ENCODE data around the gene EIF2B2.

The EIF2B2 gene

DNA sequence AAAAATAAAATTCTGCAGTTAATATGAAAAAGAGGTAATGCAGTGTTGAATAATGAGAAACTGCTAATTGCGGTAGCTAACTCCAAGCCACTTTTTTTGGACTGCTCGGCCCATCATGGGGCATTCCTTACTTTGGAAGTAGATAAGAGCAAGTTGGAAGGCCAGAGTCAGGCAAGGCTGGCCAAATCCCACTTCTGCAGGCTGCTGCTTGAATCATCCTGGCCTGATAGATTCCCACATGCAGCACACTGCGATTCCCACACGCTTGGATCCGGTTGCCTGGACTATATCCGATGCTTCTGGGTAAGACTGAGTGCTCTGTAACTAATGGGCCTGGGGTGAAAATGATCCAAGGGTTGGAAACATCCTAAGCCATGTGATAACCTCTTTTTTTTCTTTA, 10.6 kb downstream of the EIF2B2 start:
- peaks cover 21% of the 10 kb centered on the region for H3K4me1 Mint-ChIP-seq
- H3K9me3 Mint-ChIP-seq: no peaks in the 10 kb centered on the region
- DNase-seq (ENCODE audit: low spot score in 2 of 2): no peak
- no peak for ATAC-seq (replicated peaks; ENCODE audit: extremely low read depth, poor library complexity, severe bottlenecking)
- no peak overlapping the region for H3K27ac Mint-ChIP-seq (ENCODE audit: low read depth)
- no peak overlapping the region for H3K4me3 Mint-ChIP-seq
- no peaks in the 10 kb centered on the region for H3K27me3 Mint-ChIP-seq
- peaks cover 34% of the 10 kb centered on the region for H3K36me3 Mint-ChIP-seq (ENCODE audit: insufficient read depth)

DNA sequence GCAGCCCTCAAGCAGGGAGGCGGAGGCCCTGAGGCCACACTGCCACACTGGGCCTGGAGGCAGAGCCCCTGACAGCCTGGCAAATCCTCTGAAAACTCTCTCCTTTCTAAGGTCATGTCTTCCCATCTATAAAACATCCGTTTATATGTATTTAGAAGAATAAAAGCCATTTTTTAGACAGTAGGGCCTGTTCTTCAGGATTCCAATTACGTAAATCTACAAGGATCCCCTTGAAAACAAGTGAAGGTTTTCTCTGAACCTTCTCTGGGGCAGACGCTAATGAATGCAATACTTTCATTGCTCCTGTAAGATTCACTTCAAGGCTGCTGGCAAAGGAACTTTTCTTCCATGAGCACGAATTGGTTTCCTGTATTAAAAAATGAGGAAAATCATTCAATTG, 12.8 kb downstream of the EIF2B2 start:
- H3K4me3 Mint-ChIP-seq: no peak overlapping the region
- peaks cover 29% of the 10 kb centered on the region for H3K36me3 Mint-ChIP-seq (ENCODE audit: insufficient read depth)
- no peaks in the 10 kb centered on the region for H3K9me3 Mint-ChIP-seq
- ATAC-seq (replicated peaks; ENCODE audit: extremely low read depth, poor library complexity, severe bottlenecking) (no peak), DNase-seq (ENCODE audit: low spot score in 2 of 2) (no peak)
- no peaks in the 10 kb centered on the region for H3K27me3 Mint-ChIP-seq
- H3K27ac Mint-ChIP-seq (ENCODE audit: low read depth): no peak overlapping the region
- peaks cover 6% of the 10 kb centered on the region for H3K4me1 Mint-ChIP-seq

DNA sequence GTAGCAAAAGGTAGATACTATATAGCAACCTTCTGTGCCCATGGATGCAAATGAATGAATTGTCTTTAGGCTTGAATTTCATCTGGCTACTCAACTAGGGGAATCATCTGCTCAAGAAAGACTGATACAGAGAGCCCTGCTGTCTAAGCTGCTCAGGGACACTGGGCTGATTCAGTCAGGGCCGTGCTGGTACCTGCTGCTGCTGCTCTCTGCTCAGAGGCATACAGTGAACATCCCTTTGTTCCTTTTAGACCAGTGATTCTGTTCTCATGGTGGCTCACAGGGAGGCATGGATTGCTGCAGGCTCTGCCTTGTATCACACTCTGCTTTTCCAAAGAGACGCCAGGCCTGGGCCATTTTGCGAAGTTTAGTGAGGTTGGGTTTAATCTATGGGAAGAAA, 14.1 kb downstream of the EIF2B2 start:
- Mint-ChIP-seq H3K9me3 (no peaks in the 10 kb centered on the region), H3K4me1 (peaks cover 6% of the 10 kb centered on the region), H3K27me3 (no peaks in the 10 kb centered on the region), H3K27ac (ENCODE audit: low read depth) (peak overlapping the region; percentile 22), H3K36me3 (ENCODE audit: insufficient read depth) (peaks cover 31% of the 10 kb centered on the region), H3K4me3 (no peak overlapping the region)
- no peak for DNase-seq (ENCODE audit: low spot score in 2 of 2)
- ATAC-seq (replicated peaks; ENCODE audit: extremely low read depth, poor library complexity, severe bottlenecking): no peak

DNA sequence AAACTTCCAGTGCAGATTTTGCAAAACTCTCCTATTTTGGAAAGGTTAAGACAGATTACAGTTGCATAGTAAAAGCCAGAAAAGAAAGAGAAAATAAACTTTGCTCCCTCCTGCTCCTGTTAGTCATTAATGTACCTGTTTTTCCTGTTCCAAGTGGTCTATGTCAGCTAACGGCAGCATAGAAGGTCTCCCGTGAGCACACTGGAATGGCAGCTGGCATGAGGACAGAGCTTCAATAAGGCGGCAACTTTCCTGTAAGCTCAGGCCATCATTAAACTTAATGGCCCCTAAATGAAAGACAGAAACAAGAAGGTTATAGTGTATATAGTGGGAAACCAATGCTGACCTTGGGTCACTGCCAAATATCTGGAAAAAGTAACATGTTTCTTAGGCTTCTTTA, 16.0 kb downstream of the EIF2B2 start:
- Mint-ChIP-seq H3K36me3 (ENCODE audit: insufficient read depth) (peaks cover 34% of the 10 kb centered on the region), H3K4me3 (no peak overlapping the region), H3K4me1 (peaks cover 6% of the 10 kb centered on the region), H3K27ac (ENCODE audit: low read depth) (no peak overlapping the region), H3K27me3 (no peaks in the 10 kb centered on the region), H3K9me3 (no peaks in the 10 kb centered on the region)
- ATAC-seq (replicated peaks; ENCODE audit: extremely low read depth, poor library complexity, severe bottlenecking): no peak
- DNase-seq (ENCODE audit: low spot score in 2 of 2): no peak

DNA sequence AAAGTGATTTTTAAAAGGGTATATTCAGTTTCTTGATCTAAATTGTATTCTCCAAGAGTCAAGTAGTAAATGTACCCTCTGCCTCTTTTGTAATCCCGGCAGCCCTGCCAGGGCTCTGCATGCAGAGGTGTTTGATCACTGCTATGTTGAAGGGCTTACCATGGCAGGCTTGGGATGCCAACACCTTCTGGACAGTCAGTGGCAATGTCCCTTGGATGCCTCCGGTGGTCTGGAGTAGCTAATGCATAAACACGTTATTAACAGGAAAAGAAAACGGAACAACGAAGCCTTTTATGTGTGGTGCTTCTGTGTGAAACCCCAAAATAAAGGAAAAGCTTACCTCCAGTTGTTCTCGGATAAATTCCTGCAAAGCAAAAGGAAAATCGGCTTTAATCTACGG, 19.9 kb downstream of the EIF2B2 start:
- Mint-ChIP-seq H3K27ac (ENCODE audit: low read depth) (no peak overlapping the region), H3K27me3 (no peaks in the 10 kb centered on the region), H3K36me3 (ENCODE audit: insufficient read depth) (peaks cover 26% of the 10 kb centered on the region), H3K4me1 (no peaks in the 10 kb centered on the region), H3K4me3 (no peak overlapping the region), H3K9me3 (no peaks in the 10 kb centered on the region)
- DNase-seq (ENCODE audit: low spot score in 2 of 2) (no peak), ATAC-seq (replicated peaks; ENCODE audit: extremely low read depth, poor library complexity, severe bottlenecking) (no peak)

DNA sequence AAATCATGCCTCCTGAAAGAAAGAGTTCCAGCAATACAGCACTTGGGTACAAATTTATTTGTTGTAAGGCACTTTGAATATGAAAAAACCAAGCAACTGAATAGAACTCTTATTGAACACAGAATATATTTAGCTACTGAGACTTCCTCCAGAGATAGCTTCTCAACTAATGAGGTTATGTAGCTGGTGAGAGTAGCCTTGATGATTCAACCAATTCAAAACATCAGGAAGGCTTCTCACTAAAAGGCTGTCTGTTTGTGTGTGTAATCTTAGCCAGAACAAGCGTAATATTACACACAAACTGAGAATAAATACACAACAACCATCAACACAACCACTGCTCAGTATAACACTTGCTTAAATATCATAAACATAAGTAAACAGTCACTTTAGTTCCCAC, 20.4 kb downstream of the EIF2B2 start:
- H3K36me3 Mint-ChIP-seq (ENCODE audit: insufficient read depth): peaks cover 23% of the 10 kb centered on the region
- no peaks in the 10 kb centered on the region for H3K4me1 Mint-ChIP-seq

DNA sequence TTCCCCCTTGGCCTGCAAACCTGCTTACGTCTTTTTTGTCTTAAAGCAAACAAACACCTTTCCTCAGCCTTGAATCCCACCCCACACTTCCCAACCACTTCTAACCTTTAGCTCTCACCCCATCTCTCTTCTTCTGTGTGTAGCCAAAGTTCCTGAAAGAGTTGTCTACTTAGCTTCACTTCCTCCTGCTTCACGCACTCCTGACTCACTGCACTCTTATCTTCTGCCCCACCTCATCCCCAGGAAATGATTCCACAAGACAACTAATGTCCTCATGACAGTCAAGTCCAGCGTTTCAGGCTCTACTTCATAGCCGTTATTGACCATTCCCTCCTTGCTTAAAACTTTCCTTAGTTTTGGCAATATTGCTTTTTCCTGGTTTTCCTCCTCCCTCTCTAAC, 22.4 kb downstream of the EIF2B2 start:
- no peaks in the 10 kb centered on the region for H3K4me1 Mint-ChIP-seq

More for the DNA sequence above, 20.4 kb downstream of the EIF2B2 start:
- ATAC-seq (replicated peaks; ENCODE audit: extremely low read depth, poor library complexity, severe bottlenecking) (no peak), DNase-seq (ENCODE audit: low spot score in 2 of 2) (no peak)
- H3K4me3 Mint-ChIP-seq: no peak overlapping the region
- no peaks in the 10 kb centered on the region for H3K9me3 Mint-ChIP-seq
- no peak overlapping the region for H3K27ac Mint-ChIP-seq (ENCODE audit: low read depth)
- H3K27me3 Mint-ChIP-seq: no peaks in the 10 kb centered on the region

DNA sequence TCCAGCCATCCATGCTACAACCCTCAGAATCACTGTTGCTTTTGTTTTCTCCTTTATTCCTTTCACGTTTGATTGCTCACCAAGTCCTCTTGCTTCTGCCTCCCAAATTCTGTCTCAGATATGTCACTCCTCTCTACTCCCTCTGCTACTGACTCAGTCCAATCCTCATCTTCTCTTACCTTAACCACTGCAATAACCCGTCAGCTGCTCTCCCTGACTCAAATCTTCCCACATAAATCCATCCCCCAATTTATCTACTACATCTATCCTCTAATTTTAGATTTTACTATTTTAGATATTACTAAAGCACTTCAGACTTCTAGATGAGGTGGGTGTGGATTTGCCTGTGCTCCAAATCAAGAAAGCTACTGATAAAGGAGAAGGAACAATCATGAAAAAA, 23.2 kb downstream of the EIF2B2 start:
- Mint-ChIP-seq H3K9me3 (no peaks in the 10 kb centered on the region), H3K27ac (ENCODE audit: low read depth) (no peak overlapping the region), H3K27me3 (no peaks in the 10 kb centered on the region), H3K4me3 (no peak overlapping the region), H3K4me1 (no peaks in the 10 kb centered on the region), H3K36me3 (ENCODE audit: insufficient read depth) (peaks cover 19% of the 10 kb centered on the region)
- ATAC-seq (replicated peaks; ENCODE audit: extremely low read depth, poor library complexity, severe bottlenecking) (no peak), DNase-seq (ENCODE audit: low spot score in 2 of 2) (no peak)

More for the DNA sequence above, 22.4 kb downstream of the EIF2B2 start:
- DNase-seq (ENCODE audit: low spot score in 2 of 2) (no peak), ATAC-seq (replicated peaks; ENCODE audit: extremely low read depth, poor library complexity, severe bottlenecking) (no peak)
- no peak overlapping the region for H3K27ac Mint-ChIP-seq (ENCODE audit: low read depth)
- peaks cover 18% of the 10 kb centered on the region for H3K36me3 Mint-ChIP-seq (ENCODE audit: insufficient read depth)
- no peak overlapping the region for H3K4me3 Mint-ChIP-seq
- no peaks in the 10 kb centered on the region for H3K9me3 Mint-ChIP-seq
- H3K27me3 Mint-ChIP-seq: no peaks in the 10 kb centered on the region

DNA sequence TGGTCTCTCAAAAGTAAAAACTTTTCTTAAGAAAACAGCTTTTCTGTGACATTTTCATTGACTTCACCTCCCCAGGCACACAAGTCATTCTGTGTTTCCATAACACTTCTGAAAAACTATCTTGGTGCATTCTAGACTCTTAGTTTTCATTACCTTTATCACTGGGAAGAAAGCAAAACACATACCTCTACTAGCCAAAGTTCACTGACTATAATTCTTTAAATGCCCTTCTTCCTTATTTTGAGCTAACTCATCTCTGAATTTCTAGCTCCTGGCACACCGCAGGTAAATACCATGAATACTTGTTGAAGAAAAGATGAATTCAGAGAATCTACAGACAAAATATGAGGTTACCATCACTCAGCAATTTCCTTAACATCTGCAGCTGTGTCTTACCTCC, 27.4 kb downstream of the EIF2B2 start:
- H3K36me3 Mint-ChIP-seq (ENCODE audit: insufficient read depth): peaks cover 16% of the 10 kb centered on the region

DNA sequence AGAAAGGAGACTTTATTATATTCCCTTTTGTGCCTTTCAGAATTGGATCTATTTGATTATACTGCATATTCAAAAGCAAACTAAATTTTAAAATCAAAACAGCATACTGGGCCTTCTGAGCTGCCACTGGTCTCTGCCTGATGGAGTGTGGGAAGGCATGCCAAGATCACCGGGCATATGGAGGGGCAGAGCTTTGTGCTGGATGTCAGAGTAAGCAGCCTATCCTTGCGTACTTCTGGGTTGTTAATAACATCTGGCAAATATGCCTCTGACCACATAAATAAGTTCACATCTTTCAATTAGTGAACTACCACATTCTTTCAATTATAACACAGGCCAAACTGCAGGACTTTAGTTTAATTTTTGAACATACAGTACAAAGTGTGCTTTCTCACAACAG, 30.2 kb downstream of the EIF2B2 start:
- ATAC-seq (replicated peaks; ENCODE audit: extremely low read depth, poor library complexity, severe bottlenecking): no peak
- no peak for DNase-seq (ENCODE audit: low spot score in 2 of 2)
- H3K4me1 Mint-ChIP-seq: no peaks in the 10 kb centered on the region
- H3K4me3 Mint-ChIP-seq: no peak overlapping the region
- no peaks in the 10 kb centered on the region for H3K9me3 Mint-ChIP-seq
- peaks cover 20% of the 10 kb centered on the region for H3K36me3 Mint-ChIP-seq (ENCODE audit: insufficient read depth)
- no peak overlapping the region for H3K27ac Mint-ChIP-seq (ENCODE audit: low read depth)
- no peaks in the 10 kb centered on the region for H3K27me3 Mint-ChIP-seq

More for the DNA sequence above, 27.4 kb downstream of the EIF2B2 start:
- H3K4me1 Mint-ChIP-seq: no peaks in the 10 kb centered on the region
- H3K27me3 Mint-ChIP-seq: no peaks in the 10 kb centered on the region
- ATAC-seq (replicated peaks; ENCODE audit: extremely low read depth, poor library complexity, severe bottlenecking) (no peak), DNase-seq (ENCODE audit: low spot score in 2 of 2) (no peak)
- H3K27ac Mint-ChIP-seq (ENCODE audit: low read depth): no peak overlapping the region
- H3K4me3 Mint-ChIP-seq: no peak overlapping the region
- no peaks in the 10 kb centered on the region for H3K9me3 Mint-ChIP-seq

DNA sequence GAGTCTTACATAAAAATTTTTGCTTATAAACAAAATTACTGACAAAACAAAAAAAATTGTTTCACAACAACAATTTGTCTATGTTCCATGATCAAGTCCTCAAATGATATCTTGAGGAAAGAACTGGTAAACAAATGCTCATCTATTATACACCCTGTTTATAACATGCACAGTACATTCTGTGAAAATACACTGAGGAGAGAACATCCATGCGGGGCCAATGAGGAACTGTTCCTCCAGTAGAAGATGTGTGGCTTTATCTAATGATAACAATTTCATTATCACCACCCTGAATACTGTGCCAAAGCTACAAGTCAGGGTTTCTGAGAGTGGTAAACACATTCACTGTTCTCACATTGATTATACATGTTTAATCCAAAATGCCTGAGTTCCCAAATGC, 37.8 kb downstream of the EIF2B2 start:
- Mint-ChIP-seq H3K27me3 (no peaks in the 10 kb centered on the region), H3K9me3 (no peaks in the 10 kb centered on the region), H3K4me3 (no peak overlapping the region), H3K27ac (ENCODE audit: low read depth) (no peak overlapping the region), H3K36me3 (ENCODE audit: insufficient read depth) (peaks cover 15% of the 10 kb centered on the region), H3K4me1 (peaks cover 15% of the 10 kb centered on the region)
- DNase-seq (ENCODE audit: low spot score in 2 of 2) (no peak), ATAC-seq (replicated peaks; ENCODE audit: extremely low read depth, poor library complexity, severe bottlenecking) (no peak)

DNA sequence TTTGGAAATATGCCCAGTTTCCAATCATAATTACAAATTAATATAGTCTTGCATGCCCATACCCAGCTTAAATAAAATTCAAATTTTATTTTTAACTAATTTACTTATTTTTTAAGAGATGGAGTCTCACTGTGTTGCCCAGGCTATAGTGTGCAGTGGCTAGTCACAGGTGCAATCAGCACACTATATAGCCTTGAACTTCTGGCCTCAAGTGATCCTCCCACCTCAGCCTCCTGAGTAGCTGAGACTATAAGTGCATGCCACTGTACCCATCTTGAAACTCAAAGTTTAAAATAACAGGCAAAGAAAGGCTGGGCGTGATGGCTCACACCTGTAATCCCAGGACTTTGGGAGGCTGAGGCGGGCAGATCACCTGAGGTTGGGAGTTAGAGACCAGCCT, 38.2 kb downstream of the EIF2B2 start:
- no peak overlapping the region for H3K27ac Mint-ChIP-seq (ENCODE audit: low read depth)

DNA sequence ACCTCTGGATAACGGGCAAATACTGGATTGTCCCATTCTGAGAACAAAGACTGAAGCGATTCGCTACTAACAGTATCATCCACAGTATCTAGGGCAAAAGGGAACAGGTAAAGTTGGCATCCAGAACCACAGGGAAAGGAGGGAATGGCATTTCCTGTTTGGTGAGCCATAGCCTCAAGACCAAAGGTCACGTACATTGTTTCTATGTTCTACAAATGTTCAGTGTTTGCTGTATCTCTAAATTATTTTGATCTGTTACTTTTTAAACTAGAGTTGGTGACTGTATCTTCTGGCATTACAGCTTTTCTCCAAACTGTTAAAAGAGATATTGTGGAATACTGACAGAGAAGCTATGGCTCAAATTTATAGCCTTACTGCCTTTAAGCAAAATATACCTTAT, 38.9 kb downstream of the EIF2B2 start:
- Mint-ChIP-seq H3K27me3 (no peaks in the 10 kb centered on the region), H3K36me3 (ENCODE audit: insufficient read depth) (peaks cover 11% of the 10 kb centered on the region), H3K4me3 (no peak overlapping the region), H3K9me3 (no peaks in the 10 kb centered on the region), H3K27ac (ENCODE audit: low read depth) (no peak overlapping the region), H3K4me1 (peaks cover 25% of the 10 kb centered on the region)
- DNase-seq (ENCODE audit: low spot score in 2 of 2) (no peak), ATAC-seq (replicated peaks; ENCODE audit: extremely low read depth, poor library complexity, severe bottlenecking) (no peak)

More for the DNA sequence above, 38.2 kb downstream of the EIF2B2 start:
- no peak overlapping the region for H3K4me3 Mint-ChIP-seq
- ATAC-seq (replicated peaks; ENCODE audit: extremely low read depth, poor library complexity, severe bottlenecking): no peak
- no peaks in the 10 kb centered on the region for H3K9me3 Mint-ChIP-seq
- no peaks in the 10 kb centered on the region for H3K27me3 Mint-ChIP-seq
- H3K36me3 Mint-ChIP-seq (ENCODE audit: insufficient read depth): peaks cover 15% of the 10 kb centered on the region
- H3K4me1 Mint-ChIP-seq: peaks cover 20% of the 10 kb centered on the region
- DNase-seq (ENCODE audit: low spot score in 2 of 2): no peak

DNA sequence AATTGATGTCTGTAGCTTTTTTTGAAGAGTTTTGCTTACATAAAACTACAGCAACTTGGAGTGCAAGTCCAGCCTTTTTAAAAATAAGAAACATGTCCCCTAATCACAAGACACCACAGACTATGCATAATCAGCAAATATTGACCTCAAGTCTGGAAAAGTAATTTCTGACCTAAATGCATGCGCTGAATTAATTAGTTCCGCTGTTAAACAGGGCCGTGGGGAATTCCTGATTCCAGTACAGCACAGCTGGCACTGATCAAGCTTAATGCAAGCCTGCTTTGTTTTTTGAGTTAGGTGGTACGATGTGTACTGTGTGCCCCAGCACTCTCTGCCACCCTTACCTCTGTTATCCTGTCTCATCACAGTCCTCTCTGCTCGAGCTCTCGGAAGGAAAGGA, 39.3 kb downstream of the EIF2B2 start:
- peaks cover 29% of the 10 kb centered on the region for H3K4me1 Mint-ChIP-seq
- H3K36me3 Mint-ChIP-seq (ENCODE audit: insufficient read depth): peaks cover 11% of the 10 kb centered on the region
- DNase-seq (ENCODE audit: low spot score in 2 of 2) (no peak), ATAC-seq (replicated peaks; ENCODE audit: extremely low read depth, poor library complexity, severe bottlenecking) (no peak)
- no peaks in the 10 kb centered on the region for H3K9me3 Mint-ChIP-seq
- H3K27me3 Mint-ChIP-seq: no peaks in the 10 kb centered on the region
- no peak overlapping the region for H3K27ac Mint-ChIP-seq (ENCODE audit: low read depth)
- H3K4me3 Mint-ChIP-seq: no peak overlapping the region

Measured in central memory CD8-positive, alpha-beta T cell (primary cell).